Upper lobe of left lung (tissue), 4 donors: ENCODE data around the gene SPTA1.

ENCODE experiments used
- CTCF ChIP-seq, 6 experiments: fragments of 450-650 bp in 4 of 6; fragments of 200-600 bp in 2 of 6; sonication (generic) in 2 of 6; IDR thresholded peaks; one replicate each; pipeline ENCODE4 v1.5.1; 2016 to 2019; ENCODE audit warnings: antibody characterized with exemption in 6 of 6
- POLR2A ChIP-seq, 4 donors: fragments of 450-650 bp; IDR thresholded peaks; one replicate each; pipeline ENCODE4 v1.5.1; 2016 to 2017; ENCODE audit warnings: antibody characterized with exemption in 4 of 4, mild to moderate bottlenecking in 2 of 4
- POLR2AphosphoS5 ChIP-seq, 2 donors: sonication (generic); formaldehyde crosslinking; IDR thresholded peaks; one replicate each; pipeline ENCODE4 v1.5.1; 2017; ENCODE audit warnings: antibody characterized with exemption in 2 of 2

- TF ChIP-seq CTCF (IDR thresholded peaks at IDR 0.05) (no peak), POLR2AphosphoS5 (IDR thresholded peaks at IDR 0.05) (no peak), POLR2A (IDR thresholded peaks at IDR 0.05) (no peak)
Observed at GRCh38 chr1:158714754-158715153, 28.2 kb upstream of the SPTA1 start.
